Activated T-cell treated with anti-CD3 and anti-CD28 coated beads, Interleukin-2, amount 50 U/mL, for 4 hours (primary cell): ENCODE results near the gene SERPING1. TPM values are rescaled to one million over a fixed set of nuclear protein-coding genes. Genes with fewer than 3 reads are reported as not detected.

ENCODE experiments used
- ATAC-seq, 2 donors: fragments of 200-7000 bp; cut with Tn5 transposase; one replicate each; pipeline ENCODE4 v1.10.0; 2021
- DNase-seq: peaks from one replicate; pipeline ENCODE4 v3.0.0-alpha.2; 2020
- H3K27me3 Mint-ChIP-seq: one replicate; pipeline ENCODE4 v1.8.0; 2021; ENCODE audit warnings: low read depth, mixed read lengths
- H3K36me3 Mint-ChIP-seq: one replicate; pipeline ENCODE4 v1.8.0; 2022; ENCODE audit warnings: mixed read lengths; ENCODE audit not compliant: insufficient read depth
- H3K4me1 Mint-ChIP-seq: one replicate; pipeline ENCODE4 v1.8.0; 2021; ENCODE audit warnings: low read depth, mixed read lengths
- H3K4me3 Mint-ChIP-seq: one replicate; pipeline ENCODE4 v1.8.0; 2021; ENCODE audit warnings: mild to moderate bottlenecking, moderate library complexity, mixed read lengths
- H3K9me3 Mint-ChIP-seq: one replicate; pipeline ENCODE4 v1.8.0; 2021; ENCODE audit warnings: mixed read lengths
- total RNA-seq, 3 donors: library from RNA; stranded (reverse); gene quantifications; one replicate each; pipeline ENCODE4 v1.2.1, GENCODE V29; 2021

The SERPING1 gene
- total RNA-seq, 3 donors from 2014 or later, result 0.55 to 2.1 (median 1.7) TPM

GRCh38 chr11:57638811-57639320 is 41.4 kb downstream of the SERPING1 start:
- peaks cover 34% of the 10 kb centered on the region for H3K27me3 Mint-ChIP-seq
- H3K9me3 Mint-ChIP-seq, result no peaks in the 10 kb centered on the region
- no peaks in the 10 kb centered on the region for H3K36me3 Mint-ChIP-seq
- H3K4me1 Mint-ChIP-seq, result peaks cover 9% of the 10 kb centered on the region
- no peak for DNase-seq
- peak; percentile 35 to 39 for ATAC-seq
- H3K4me3 Mint-ChIP-seq, result peak overlapping the region; percentile 83

DNA sequence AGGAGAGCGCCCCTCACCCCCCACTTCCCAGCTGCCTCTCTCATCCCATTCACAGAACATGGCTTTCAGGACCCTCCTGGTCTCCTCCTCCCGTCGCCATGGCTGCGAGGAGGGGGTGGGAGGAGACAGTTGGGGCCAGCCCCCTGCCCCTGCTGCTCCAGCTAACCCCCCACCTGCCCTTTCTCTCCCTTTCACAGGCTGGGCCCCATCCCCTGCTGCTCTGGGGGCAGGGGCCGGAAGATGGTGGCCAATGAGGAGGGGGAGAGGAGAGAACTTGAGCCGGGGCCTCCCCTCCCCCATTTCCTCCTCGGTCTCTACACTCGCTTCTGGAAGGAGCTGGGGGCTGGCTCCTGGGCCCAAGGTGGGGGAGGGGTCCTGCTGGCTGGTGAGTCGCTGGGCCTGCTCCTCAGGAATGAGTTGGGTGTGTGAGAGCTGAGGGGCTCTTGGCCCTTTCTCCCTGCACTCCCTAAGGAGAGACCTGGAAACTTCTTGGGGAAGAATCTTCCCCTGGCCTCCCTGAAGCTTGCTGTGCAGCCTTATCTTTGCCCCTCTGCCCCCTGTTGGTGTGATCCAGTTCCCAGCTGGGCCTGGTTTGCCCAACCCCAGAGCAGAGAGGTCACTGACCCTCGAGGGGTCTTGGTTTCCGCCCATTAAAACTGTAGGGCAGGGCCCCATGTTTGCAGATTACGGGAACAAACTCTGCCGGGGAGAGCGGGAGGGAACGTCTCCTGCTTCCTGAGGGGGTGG is 42.0 kb downstream of the SERPING1 start:
- H3K27me3 Mint-ChIP-seq, result peaks cover 31% of the 10 kb centered on the region
- peak overlapping the region; percentile 83 for H3K4me3 Mint-ChIP-seq
- ATAC-seq (peak in 1 of 2 donors; percentile 16), DNase-seq (no peak)
- H3K9me3 Mint-ChIP-seq, result no peaks in the 10 kb centered on the region
- H3K36me3 Mint-ChIP-seq, result no peaks in the 10 kb centered on the region
- peaks cover 9% of the 10 kb centered on the region for H3K4me1 Mint-ChIP-seq

DNA sequence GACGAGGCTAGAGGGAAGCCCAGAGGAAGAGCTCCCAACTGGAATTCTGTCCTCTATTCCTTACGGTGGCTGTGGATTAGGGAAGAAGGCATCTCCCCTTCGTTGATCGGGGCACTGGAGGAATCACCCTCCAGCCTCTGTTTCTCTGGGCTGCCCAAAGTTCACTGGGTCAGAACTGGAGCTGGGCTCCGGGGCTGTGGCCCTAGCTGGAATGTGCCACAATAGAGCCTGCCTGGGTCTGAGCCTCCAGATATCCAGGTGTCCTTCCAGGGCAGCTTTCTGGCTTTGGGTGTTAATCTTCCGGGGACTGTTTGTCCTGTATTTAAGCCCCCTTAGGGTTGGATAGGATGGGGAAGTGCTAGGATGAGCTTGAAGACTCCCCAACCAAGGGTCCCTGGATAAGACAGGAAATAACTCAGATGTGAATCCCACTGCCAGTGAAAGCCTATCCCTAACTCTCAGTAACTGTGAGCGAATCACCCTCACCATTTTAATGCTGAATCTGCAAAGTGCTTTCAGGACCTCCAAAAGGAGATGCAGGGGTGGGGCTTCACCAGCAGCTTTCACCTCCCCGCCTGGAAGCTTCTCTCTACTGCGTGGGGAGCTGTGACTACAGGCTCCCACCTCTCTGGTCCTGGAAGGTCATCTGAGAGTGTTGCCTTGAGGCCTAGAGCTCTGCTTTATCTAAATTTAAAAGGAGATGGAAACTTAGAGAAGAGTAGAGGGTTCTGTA is 42.7 kb downstream of the SERPING1 start:
- Mint-ChIP-seq H3K9me3 (no peaks in the 10 kb centered on the region), H3K4me1 (peaks cover 9% of the 10 kb centered on the region), H3K36me3 (no peaks in the 10 kb centered on the region), H3K27me3 (peaks cover 30% of the 10 kb centered on the region), H3K4me3 (peak overlapping the region; percentile 57)
- ATAC-seq (no peak), DNase-seq (no peak)

DNA sequence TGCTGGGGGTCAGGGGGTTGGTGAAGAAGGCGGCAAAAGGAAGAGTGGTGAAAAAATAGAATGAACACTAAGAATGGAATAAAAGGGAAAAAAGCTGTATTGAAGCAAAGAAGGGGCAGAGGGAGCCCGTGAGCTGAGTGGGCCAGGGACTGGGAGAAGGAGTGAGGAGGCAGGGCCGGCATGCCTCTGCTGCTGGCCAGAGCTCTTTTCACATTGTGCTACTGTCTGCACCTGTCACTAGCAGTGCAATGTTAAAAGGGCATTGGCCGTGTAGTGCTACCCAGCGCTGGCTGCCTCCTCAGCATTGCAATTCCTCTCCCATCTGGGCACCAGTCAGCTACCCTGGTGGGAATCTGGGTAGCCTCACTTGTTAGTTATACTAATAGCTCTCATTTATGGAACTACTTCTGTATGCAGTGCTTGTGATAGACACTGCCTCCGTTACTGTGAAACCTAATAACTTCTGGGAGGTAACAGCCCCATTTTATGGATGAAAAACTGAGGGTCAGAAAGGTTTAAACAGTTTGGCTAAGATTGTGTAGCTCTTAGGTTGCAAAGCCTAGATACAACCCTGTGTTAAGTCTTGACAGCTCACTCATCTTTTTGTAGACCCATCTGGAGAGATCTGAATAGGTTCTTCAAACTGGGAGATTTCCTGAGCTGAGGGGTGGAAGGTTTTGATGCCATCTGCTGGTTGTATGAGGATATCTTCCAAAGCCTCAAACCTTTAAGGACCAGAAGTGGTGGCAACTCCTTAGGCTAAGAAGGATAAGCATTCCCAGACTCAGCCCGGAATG is 43.7 kb downstream of the SERPING1 start:
- Mint-ChIP-seq H3K9me3 (no peaks in the 10 kb centered on the region), H3K4me1 (peaks cover 11% of the 10 kb centered on the region), H3K36me3 (no peaks in the 10 kb centered on the region), H3K27me3 (peaks cover 39% of the 10 kb centered on the region), H3K4me3 (no peak overlapping the region)
- no peak for ATAC-seq
- DNase-seq, result no peak

DNA sequence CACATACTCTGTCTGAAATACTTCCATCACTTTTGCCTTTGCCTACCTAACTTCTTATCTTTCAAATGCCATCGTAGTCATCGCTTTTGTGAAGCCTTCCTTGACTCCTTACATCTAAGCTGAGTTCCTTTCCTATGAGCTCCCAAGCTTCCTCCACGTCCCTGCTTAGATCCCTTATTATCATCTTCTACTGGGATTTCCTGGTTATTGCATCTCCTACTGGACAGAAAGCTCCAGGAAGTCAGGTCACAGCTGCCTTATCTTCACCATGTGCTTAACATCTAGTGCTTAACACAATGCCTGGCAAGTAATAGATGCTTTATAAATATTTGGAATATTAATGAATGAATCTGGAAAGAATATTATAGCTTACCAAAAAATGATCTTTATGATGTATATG is 46.3 kb downstream of the SERPING1 start:
- no peaks in the 10 kb centered on the region for H3K36me3 Mint-ChIP-seq
- H3K4me1 Mint-ChIP-seq, result peaks cover 28% of the 10 kb centered on the region
- H3K9me3 Mint-ChIP-seq, result no peaks in the 10 kb centered on the region
- ATAC-seq (no peak), DNase-seq (no peak)
- H3K4me3 Mint-ChIP-seq, result no peak overlapping the region
- H3K27me3 Mint-ChIP-seq, result peaks cover 45% of the 10 kb centered on the region

DNA sequence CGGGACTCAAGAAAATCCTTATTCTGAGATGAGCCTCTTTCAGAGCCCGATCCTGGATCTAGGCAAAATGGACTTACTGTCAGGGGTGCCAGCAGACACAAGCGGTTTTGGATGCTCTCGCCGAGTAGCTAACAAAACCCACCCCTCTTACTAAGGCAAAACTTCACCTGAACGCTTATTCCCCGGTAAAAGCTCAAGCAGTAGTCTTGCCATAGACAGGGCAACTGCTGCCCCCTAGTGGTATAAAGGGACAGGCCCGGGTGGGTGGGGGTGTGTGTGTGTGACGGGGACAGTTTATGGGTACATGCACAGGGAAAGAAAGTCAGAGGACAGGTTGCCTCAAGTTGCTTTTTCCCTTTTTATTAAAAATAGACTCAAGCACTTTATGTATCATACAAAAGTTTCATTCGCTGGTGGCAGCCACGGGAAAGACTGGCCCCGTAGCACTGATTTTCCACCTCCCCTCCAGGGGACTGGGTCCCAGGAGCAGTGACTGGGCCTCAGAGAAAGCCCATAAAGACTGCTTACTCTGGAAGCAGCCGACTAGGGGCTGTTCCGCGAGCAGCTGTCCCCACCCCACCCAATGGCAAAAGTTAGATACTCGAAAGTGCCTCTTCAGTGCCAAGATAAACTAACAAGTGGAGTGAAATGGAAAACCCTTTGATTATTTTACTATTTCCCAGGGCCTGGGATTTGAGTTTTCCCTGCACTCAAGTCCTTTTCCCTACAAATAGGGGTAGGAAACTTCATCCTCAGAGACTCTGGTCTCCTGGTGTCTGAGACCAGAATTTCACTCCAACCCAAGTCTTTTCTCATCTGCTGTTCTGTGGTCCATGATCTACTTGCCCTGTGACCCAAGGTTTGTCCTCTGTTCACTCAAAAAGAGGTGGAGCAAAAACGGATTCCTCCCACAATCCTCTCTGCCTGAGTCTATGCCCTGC is 47.5 kb downstream of the SERPING1 start:
- DNase-seq, result peak; percentile 88
- H3K9me3 Mint-ChIP-seq, result no peaks in the 10 kb centered on the region
- no peaks in the 10 kb centered on the region for H3K36me3 Mint-ChIP-seq
- H3K4me1 Mint-ChIP-seq, result peaks cover 37% of the 10 kb centered on the region
- peaks cover 51% of the 10 kb centered on the region for H3K27me3 Mint-ChIP-seq
- ATAC-seq, result peak; percentile 80 to 81
- no peak overlapping the region for H3K4me3 Mint-ChIP-seq

DNA sequence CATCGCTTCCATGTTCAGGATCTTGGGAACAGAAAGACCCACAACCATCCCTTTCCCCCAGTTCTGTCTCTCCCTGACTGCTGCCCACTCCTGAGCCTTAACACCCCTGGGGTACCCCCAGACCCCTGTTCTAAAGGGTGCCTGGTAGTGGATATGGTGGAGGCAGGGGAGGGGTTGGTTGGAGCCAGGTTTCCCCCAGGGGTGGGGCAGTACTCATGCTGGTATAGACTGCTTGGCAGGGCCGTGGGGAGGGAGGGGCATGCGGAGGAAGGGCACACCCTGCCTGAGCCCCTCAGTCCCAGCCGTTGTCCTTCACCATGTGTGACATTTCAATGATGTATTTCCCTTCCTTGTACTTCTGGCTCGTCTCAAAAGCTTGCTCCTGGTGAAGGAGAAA is 48.2 kb downstream of the SERPING1 start:
- Mint-ChIP-seq H3K9me3 (no peaks in the 10 kb centered on the region), H3K36me3 (no peaks in the 10 kb centered on the region), H3K4me1 (peaks cover 42% of the 10 kb centered on the region), H3K27me3 (peaks cover 52% of the 10 kb centered on the region), H3K4me3 (no peak overlapping the region)
- DNase-seq (no peak), ATAC-seq (no peak)

- Mint-ChIP-seq H3K27me3 (peaks cover 52% of the 10 kb centered on the region), H3K4me1 (peaks cover 43% of the 10 kb centered on the region), H3K4me3 (no peak overlapping the region), H3K36me3 (no peaks in the 10 kb centered on the region), H3K9me3 (no peaks in the 10 kb centered on the region)
- DNase-seq, result no peak
- no peak for ATAC-seq
Measured at GRCh38 chr11:57646194-57646798, 48.8 kb downstream of the SERPING1 start.

DNA sequence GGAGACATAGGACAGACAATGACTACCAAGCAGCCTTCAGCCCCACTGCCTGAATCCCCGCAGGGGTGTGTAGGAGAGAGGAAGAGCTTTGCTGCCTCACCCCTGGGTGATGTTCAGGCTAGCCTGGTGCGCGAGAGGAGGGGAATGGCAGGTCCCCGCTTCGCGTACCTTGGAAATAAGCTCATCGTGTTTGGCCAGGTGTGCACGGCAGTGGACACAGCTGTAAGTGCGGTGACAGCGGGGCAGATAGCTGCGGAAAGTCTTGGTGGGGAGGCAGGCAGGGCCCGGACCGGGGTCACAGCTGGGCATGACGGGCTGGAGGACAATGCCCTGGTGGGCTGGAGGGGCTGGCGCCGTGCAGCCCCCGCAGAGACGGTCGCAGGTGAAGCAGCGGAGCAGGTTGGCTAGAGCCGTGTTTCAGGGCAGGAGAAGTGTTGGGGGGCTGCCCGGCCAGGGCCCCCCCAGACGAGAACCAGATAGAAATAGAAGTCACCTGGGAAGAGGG is 49.4 kb downstream of the SERPING1 start:
- ATAC-seq, result no peak

DNA sequence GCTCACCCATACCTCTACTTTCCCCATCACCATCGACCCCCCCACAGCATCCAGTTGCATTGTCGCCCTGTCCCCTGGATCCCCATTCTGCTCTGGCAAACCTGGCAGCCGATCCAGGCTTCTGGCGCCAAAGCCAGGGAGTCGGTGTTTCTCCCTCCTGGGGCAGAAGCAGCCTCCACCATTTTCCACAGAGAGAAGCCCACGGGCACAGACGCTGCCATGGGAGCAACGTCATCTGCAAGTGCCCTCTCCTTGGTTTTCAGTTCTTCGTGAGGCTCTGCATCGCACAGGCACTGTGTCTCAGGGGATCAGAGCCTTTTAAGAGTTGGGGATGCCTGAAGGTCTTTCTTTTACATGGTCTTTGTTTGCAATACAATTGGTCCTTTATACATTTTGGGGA is 49.9 kb downstream of the SERPING1 start:
- H3K4me1 Mint-ChIP-seq, result peaks cover 43% of the 10 kb centered on the region
- H3K27me3 Mint-ChIP-seq, result peaks cover 52% of the 10 kb centered on the region
- ATAC-seq (no peak), DNase-seq (no peak)
- no peaks in the 10 kb centered on the region for H3K9me3 Mint-ChIP-seq
- no peaks in the 10 kb centered on the region for H3K36me3 Mint-ChIP-seq
- no peak overlapping the region for H3K4me3 Mint-ChIP-seq

More for the DNA sequence above, 49.4 kb downstream of the SERPING1 start:
- DNase-seq, result no peak
- H3K9me3 Mint-ChIP-seq, result no peaks in the 10 kb centered on the region
- H3K36me3 Mint-ChIP-seq, result no peaks in the 10 kb centered on the region
- peaks cover 43% of the 10 kb centered on the region for H3K4me1 Mint-ChIP-seq
- H3K27me3 Mint-ChIP-seq, result peaks cover 52% of the 10 kb centered on the region
- no peak overlapping the region for H3K4me3 Mint-ChIP-seq

GRCh38 chr11:57647960-57648800 is 50.7 kb downstream of the SERPING1 start:
- Mint-ChIP-seq H3K4me1 (peaks cover 47% of the 10 kb centered on the region), H3K4me3 (peak overlapping the region; percentile 79), H3K9me3 (no peaks in the 10 kb centered on the region), H3K27me3 (peaks cover 50% of the 10 kb centered on the region), H3K36me3 (no peaks in the 10 kb centered on the region)
- no peak for ATAC-seq
- DNase-seq, result no peak
